Astrocyte (in vitro differentiated cells and primary cell): ENCODE data around the gene UBXN7. TPM values are rescaled to one million over a fixed set of nuclear protein-coding genes. Genes with fewer than 3 reads are reported as not detected.

Source experiments
- DNase-seq: peaks from one replicate; pipeline ENCODE4 v3.0.0-alpha.2; 2010; ENCODE audit warnings: low read depth
- FAIRE-seq: peaks from 2 replicates; lab custom pipeline; 2011; peaks lifted over from hg19 to GRCh38; lab: Jason Lieb, UNC
- H2AFZ ChIP-seq: 2 replicates; pipeline ENCODE4 v1.6.0; 2012; ENCODE audit warnings: low read depth, low read length, inconsistent platforms
- H3K27ac ChIP-seq: 2 replicates; pipeline ENCODE4 v1.5.1; 2011; ENCODE audit warnings: low read depth, low read length, inconsistent platforms
- H3K27me3 ChIP-seq: 2 replicates; pipeline ENCODE4 v1.6.0; 2011; ENCODE audit warnings: low read length, inconsistent platforms; ENCODE audit not compliant: insufficient read depth
- H3K36me3 ChIP-seq: 2 replicates; pipeline ENCODE4 v1.5.1; 2011; ENCODE audit warnings: low read length, inconsistent platforms; ENCODE audit not compliant: insufficient read depth
- H3K4me1 ChIP-seq: 2 replicates; pipeline ENCODE4 v1.5.1; 2011; ENCODE audit warnings: low read length, inconsistent platforms; ENCODE audit not compliant: insufficient read depth
- H3K4me2 ChIP-seq: 2 replicates; pipeline ENCODE4 v1.6.0; 2012; ENCODE audit warnings: low read length, inconsistent platforms
- H3K4me3 ChIP-seq: 2 replicates; pipeline ENCODE4 v1.5.1; 2011; ENCODE audit warnings: low read depth, mild to moderate bottlenecking, low read length, inconsistent platforms; ENCODE audit not compliant: insufficient read depth
- H3K79me2 ChIP-seq: 2 replicates; pipeline ENCODE4 v1.6.0; 2012; ENCODE audit warnings: mild to moderate bottlenecking, low read length, inconsistent platforms; ENCODE audit not compliant: insufficient read depth
- H3K9ac ChIP-seq: 2 replicates; pipeline ENCODE4 v1.6.0; 2012; ENCODE audit warnings: mild to moderate bottlenecking, low read length, inconsistent platforms
- H3K9me3 ChIP-seq: 2 replicates; pipeline ENCODE4 v1.5.1; 2012; ENCODE audit warnings: low read depth, mild to moderate bottlenecking, low read length, inconsistent platforms; ENCODE audit not compliant: insufficient read depth
- H4K20me1 ChIP-seq: 2 replicates; pipeline ENCODE4 v1.6.0; 2012; ENCODE audit warnings: low read length, inconsistent platforms; ENCODE audit not compliant: insufficient read depth
- H3K27ac Mint-ChIP-seq: one replicate; pipeline ENCODE4 v1.8.0; 2021; ENCODE audit warnings: mild to moderate bottlenecking, mixed read lengths; ENCODE audit not compliant: unreplicated experiment
- H3K27me3 Mint-ChIP-seq: one replicate; pipeline ENCODE4 v1.8.0; 2021; ENCODE audit warnings: low read depth, mixed read lengths; ENCODE audit not compliant: unreplicated experiment
- H3K36me3 Mint-ChIP-seq: one replicate; pipeline ENCODE4 v1.8.0; 2021; ENCODE audit warnings: low read depth, mixed read lengths; ENCODE audit not compliant: unreplicated experiment
- H3K4me1 Mint-ChIP-seq: one replicate; pipeline ENCODE4 v1.8.0; 2021; ENCODE audit warnings: low read depth, mixed read lengths; ENCODE audit not compliant: unreplicated experiment
- H3K4me3 Mint-ChIP-seq: one replicate; pipeline ENCODE4 v1.8.0; 2021; ENCODE audit warnings: mild to moderate bottlenecking, moderate library complexity, mixed read lengths; ENCODE audit not compliant: unreplicated experiment
- H3K9me3 Mint-ChIP-seq: one replicate; pipeline ENCODE4 v1.8.0; 2021; ENCODE audit warnings: mild to moderate bottlenecking, mixed read lengths; ENCODE audit not compliant: unreplicated experiment
- EZH2 ChIP-seq: IDR thresholded peaks from 2 replicates; pipeline ENCODE4 v1.6.1; 2012; ENCODE audit warnings: mild to moderate bottlenecking, low read length, inconsistent platforms; ENCODE audit not compliant: insufficient read depth
- total RNA-seq: library from RNA; stranded (reverse); gene quantifications from 2 replicates; pipeline ENCODE4 v1.2.1, GENCODE V29; 2021
- TF ChIP-seq, protein P1 (sequence below): IDR thresholded peaks from 2 replicates; pipeline ENCODE4 v1.5.1; 2011; ENCODE audit warnings: low read depth, mild to moderate bottlenecking, inconsistent platforms, low read length, moderate library complexity; ENCODE audit not compliant: insufficient read depth

The UBXN7 gene
- total RNA-seq, 1 donor from 2014 or later = 90.9 TPM

DNA sequence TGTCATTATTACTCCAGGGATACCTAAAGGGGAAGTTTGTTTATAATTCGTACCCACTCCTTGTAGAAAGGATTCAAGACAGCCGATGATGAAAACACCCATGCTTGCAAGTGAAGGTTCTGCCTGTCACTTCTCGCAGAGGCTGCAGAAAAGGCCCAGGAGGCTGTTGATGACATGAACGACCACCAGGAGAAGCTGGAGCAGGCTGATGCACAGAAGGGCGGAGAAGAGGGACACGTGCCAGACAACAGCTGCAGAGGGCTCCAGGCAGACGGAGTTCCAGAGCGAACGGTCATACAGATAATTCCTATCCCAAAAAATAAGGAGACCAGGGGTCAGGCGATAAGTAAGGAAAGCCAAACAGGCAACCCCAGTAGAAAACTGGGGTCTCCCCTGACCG is 108.5 kb downstream of the UBXN7 start:
- H3K27ac ChIP-seq = no peak overlapping the region
- H3K9me3 ChIP-seq = no peaks in the 10 kb centered on the region
- no peaks in the 10 kb centered on the region for H4K20me1 ChIP-seq
- no peaks in the 10 kb centered on the region for H3K36me3 ChIP-seq
- DNase-seq = no peak
- Mint-ChIP-seq H3K4me1 (peaks cover 2% of the 10 kb centered on the region), H3K27me3 (peaks cover 8% of the 10 kb centered on the region), H3K36me3 (peaks cover 2% of the 10 kb centered on the region), H3K9me3 (peaks cover 1% of the 10 kb centered on the region), H3K4me3 (no peak overlapping the region), H3K27ac (no peak overlapping the region)
- no peak overlapping the region for H3K4me3 ChIP-seq
- no peak overlapping the region for H3K4me2 ChIP-seq
- H3K27me3 ChIP-seq = no peaks in the 10 kb centered on the region
- no peak overlapping the region for H3K9ac ChIP-seq
- TF ChIP-seq, protein P1, sequence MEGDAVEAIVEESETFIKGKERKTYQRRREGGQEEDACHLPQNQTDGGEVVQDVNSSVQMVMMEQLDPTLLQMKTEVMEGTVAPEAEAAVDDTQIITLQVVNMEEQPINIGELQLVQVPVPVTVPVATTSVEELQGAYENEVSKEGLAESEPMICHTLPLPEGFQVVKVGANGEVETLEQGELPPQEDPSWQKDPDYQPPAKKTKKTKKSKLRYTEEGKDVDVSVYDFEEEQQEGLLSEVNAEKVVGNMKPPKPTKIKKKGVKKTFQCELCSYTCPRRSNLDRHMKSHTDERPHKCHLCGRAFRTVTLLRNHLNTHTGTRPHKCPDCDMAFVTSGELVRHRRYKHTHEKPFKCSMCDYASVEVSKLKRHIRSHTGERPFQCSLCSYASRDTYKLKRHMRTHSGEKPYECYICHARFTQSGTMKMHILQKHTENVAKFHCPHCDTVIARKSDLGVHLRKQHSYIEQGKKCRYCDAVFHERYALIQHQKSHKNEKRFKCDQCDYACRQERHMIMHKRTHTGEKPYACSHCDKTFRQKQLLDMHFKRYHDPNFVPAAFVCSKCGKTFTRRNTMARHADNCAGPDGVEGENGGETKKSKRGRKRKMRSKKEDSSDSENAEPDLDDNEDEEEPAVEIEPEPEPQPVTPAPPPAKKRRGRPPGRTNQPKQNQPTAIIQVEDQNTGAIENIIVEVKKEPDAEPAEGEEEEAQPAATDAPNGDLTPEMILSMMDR = peak; percentile 27
- no peak for TF ChIP-seq EZH2
- H3K4me1 ChIP-seq = no peaks in the 10 kb centered on the region
- no peak for FAIRE-seq
- no peak overlapping the region for H2AFZ ChIP-seq
- no peaks in the 10 kb centered on the region for H3K79me2 ChIP-seq

DNA sequence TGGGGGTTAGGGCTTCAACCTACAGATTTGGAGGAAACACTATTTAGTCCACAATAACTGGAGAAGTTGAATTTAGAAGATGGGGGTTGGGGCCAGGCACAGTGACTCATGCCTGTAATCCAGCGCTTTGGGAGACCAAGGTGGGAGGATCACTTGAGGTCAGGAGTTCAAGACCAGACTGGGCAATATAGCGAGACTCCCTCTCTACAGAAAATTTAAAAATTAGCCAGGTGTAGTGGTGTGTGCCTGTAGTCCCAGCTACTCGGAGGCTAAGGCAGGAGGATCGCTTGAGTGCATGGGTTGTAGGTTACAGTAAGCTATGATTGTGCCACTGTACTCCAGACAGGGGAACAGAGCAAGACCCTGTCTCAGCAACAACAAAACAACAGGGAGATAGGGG is 109.2 kb downstream of the UBXN7 start:
- Mint-ChIP-seq H3K4me1 (peaks cover 2% of the 10 kb centered on the region), H3K27ac (no peak overlapping the region), H3K9me3 (peaks cover 1% of the 10 kb centered on the region), H3K4me3 (no peak overlapping the region), H3K36me3 (peaks cover 2% of the 10 kb centered on the region), H3K27me3 (peaks cover 8% of the 10 kb centered on the region)
- Histone ChIP-seq H3K4me2 (no peak overlapping the region), H3K27me3 (no peaks in the 10 kb centered on the region), H3K79me2 (no peaks in the 10 kb centered on the region), H3K36me3 (no peaks in the 10 kb centered on the region), H3K9ac (no peak overlapping the region), H3K4me1 (no peaks in the 10 kb centered on the region), H3K4me3 (no peak overlapping the region), H4K20me1 (no peaks in the 10 kb centered on the region), H3K27ac (no peak overlapping the region), H3K9me3 (no peaks in the 10 kb centered on the region), H2AFZ (no peak overlapping the region)
- TF ChIP-seq, protein P1 = no peak
- TF ChIP-seq EZH2 = no peak
- FAIRE-seq (no peak), DNase-seq (no peak)

DNA sequence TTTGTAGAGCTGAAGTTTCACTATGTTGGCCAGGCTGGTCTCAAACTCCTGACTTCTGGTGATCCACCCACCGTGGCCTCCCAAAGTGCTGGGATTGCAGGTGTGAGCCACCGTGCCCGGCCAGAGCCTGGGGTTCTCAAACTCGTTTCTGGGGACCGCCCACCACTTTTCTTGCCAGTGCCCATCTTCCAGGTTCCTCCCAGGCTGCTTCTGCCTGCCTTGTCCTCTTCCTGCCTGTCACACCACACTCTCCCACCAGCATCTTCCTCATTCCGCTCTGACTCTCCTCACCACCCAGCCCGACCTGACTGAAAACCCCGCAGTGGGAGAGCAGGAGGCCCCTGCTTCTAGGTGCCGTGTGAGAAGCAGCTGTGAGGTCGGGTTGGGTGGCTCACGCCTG is 111.1 kb downstream of the UBXN7 start:
- Histone ChIP-seq H3K79me2 (peaks cover 9% of the 10 kb centered on the region), H3K4me3 (no peak overlapping the region), H3K9me3 (no peaks in the 10 kb centered on the region), H3K27me3 (no peaks in the 10 kb centered on the region), H3K4me1 (peaks cover 8% of the 10 kb centered on the region), H3K9ac (no peak overlapping the region), H2AFZ (no peak overlapping the region), H3K4me2 (no peak overlapping the region), H4K20me1 (no peaks in the 10 kb centered on the region), H3K36me3 (no peaks in the 10 kb centered on the region), H3K27ac (no peak overlapping the region)
- no peak overlapping the region for H3K4me3 Mint-ChIP-seq
- peaks cover 1% of the 10 kb centered on the region for H3K9me3 Mint-ChIP-seq
- H3K27ac Mint-ChIP-seq = no peak overlapping the region
- no peak for DNase-seq
- H3K27me3 Mint-ChIP-seq = peaks cover 8% of the 10 kb centered on the region
- peaks cover 2% of the 10 kb centered on the region for H3K36me3 Mint-ChIP-seq
- H3K4me1 Mint-ChIP-seq = no peaks in the 10 kb centered on the region
- no peak for FAIRE-seq
- TF ChIP-seq, protein P1 = no peak
